GM21367 (cell line): ENCODE data around the gene TTC39B.
A peak's percentile ranks its signal among the peaks of the same experiment; 100 is the strongest.

Source experiments
- ATAC-seq: cut with Tn5 transposase; IDR thresholded peaks from one replicate; pipeline ENCODE4 v1.9.1; 2021; ENCODE audit not compliant: unreplicated experiment

TTC39B gene

GRCh38 chr9:15187589-15187988 is 119.4 kb downstream of the TTC39B start:
- ATAC-seq = no peak

DNA sequence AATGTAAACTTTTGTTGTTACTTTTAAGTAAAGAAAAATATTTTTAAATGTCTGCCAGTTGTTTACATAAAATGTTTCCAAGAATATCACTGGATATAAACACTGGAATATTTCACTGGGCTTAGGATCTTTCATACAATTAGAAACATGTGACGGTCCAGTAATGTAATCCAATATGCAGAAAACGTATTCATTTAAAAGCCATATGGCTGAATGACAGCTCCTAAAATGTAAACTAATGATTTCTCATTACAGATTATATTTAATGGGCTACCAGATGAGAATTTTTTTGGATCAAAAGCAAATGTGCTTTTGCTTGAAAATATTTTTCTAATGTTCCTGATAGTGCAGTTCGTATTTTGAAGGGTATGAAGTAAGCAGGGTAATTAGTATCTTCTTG is 124.3 kb downstream of the TTC39B start:
- ATAC-seq = no peak

- no peak for ATAC-seq
These were observed 124.9 kb downstream of the TTC39B start for GRCh38 chr9:15182101-15182551.

GRCh38 chr9:15180124-15180523 is 126.9 kb downstream of the TTC39B start:
- no peak for ATAC-seq

- ATAC-seq = no peak
These were observed 128.4 kb downstream of the TTC39B start for GRCh38 chr9:15178631-15179030.

DNA sequence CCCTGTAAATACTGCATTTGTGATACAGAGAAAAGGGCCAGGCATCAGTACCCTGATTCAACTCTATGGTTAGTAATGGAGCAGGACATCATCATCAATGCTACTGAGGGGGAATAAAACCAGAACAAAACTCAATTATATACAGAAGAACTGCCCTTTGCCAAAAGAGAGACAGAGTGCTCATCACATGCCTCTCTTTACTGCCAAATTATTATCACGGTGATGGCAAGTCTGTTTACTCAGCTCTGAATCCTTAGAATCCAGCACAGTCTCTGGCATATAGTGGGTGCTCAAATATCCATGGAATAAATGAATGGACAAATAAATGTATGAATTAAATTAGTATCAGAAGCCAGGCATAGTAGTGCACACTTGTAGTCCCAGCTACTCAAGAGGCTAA is 130.2 kb downstream of the TTC39B start:
- ATAC-seq = no peak

DNA sequence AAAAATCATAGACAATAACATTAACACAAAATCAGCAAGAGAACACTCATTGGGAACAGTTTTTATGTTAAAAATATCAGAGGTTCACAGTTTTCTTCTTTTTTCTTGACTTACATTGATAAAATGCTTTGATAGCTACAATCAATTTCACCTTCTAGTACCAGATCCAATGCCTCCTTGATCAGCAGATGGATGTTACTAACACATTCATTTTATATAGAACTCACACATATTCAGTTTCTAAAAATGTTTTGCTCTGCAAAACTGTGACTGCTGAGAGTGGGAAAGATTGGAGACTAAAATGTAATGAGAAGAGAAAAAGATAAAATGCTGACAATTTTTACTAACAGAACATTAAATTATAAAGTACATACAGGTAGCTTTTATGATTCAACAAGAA is 143.1 kb downstream of the TTC39B start:
- no peak for ATAC-seq

- no peak for ATAC-seq
These were observed 145.3 kb downstream of the TTC39B start for GRCh38 chr9:15161753-15162152.

DNA sequence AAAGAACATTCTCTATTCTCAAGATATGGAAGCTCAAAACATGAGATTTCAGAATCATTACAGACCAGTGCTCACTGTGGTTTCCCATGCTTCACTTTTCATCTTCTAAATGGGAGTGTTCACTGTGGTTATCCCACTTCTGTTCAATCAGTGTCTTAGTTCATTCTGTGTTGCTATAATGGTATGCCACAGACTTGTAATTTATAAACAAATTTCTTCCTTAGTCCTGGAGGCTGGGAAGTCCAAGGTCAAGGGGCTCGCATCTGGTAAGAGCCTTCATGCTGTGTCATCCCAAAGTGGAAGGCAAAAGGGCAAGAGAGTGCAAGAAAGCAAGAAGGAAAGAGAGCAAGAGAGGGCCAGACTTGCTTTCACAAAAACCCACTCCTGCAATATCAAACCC is 146.3 kb downstream of the TTC39B start:
- no peak for ATAC-seq

DNA sequence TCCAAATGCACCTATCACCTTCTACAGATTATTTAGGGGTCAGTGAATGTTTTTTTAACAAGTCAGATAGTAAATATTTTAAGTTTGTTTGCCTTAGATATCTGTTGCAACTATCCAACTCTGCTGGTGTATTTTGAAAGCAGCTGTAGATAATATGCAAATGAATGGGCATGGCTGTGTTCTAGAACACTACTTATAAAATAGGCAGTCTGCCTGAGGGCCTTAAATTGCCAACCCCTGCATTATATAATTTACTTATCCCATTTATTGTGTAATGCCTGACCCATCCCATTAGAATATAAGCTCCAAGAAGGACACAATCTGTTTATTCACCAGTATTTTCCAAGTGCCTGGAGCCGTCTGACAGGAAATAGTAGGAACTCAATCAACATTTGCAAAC is 149.0 kb downstream of the TTC39B start:
- ATAC-seq = no peak

- ATAC-seq = no peak
These were observed 149.6 kb downstream of the TTC39B start for GRCh38 chr9:15157381-15157780.

- ATAC-seq = no peak
These were observed 150.8 kb downstream of the TTC39B start for GRCh38 chr9:15156241-15156640.

DNA sequence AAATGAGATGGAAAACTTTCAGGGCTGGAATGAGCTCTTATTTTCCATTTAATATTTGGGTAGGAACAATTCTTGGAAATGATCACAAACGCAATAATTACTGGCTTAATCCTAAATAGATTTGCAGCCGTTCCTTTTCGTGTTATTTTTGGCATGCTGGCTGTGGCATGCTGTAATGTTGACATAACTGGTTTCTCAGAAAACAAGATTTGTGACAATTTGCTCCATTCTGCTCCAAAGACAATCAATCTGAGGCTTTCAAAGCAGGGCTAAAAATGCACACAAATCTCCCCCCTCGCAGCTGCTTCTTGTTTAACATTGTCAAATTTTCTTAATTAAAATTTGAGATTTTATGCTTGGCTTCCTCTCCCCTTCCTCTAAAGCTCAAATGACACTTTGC is 151.2 kb downstream of the TTC39B start:
- ATAC-seq = no peak

DNA sequence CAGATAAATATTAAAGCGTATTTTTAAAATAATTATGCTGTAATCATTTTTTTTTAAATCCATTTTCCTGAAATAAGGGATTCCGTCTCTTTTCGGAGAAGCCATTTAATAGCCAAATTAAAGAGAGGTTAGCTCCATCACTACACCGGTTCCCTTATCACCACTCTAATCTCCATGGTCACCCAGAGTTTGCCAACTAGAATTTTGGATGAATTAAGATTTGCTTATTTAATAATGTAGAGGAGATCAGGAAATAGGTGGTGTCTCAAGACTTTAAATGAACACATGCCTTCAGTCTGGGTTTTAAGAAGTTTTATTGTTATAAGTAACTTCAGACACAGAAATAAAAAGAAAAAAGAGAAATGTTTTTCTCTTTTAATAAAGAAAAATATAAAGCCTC is 151.7 kb downstream of the TTC39B start:
- no peak for ATAC-seq

GRCh38 chr9:15154677-15155076 is 152.3 kb downstream of the TTC39B start:
- ATAC-seq = no peak

DNA sequence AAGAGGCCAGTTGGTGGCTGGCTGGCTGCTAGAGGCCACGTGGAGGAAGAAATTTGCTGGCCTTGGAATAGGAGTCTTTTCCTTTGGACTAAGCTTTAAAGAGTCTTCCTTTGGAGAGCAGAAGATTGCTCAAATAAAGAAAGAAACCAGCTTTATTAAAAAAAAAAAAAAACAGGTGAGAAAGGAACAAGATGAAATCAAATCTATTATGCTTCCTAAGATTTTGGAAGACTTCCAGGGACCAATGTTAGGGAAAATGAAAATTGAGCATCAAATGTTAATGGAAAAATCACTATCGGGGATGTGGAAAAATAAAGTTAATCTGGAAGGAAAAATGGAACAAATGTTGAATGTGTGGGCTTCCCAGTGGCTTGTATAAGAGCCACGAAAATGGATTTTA is 153.1 kb downstream of the TTC39B start:
- ATAC-seq = no peak

DNA sequence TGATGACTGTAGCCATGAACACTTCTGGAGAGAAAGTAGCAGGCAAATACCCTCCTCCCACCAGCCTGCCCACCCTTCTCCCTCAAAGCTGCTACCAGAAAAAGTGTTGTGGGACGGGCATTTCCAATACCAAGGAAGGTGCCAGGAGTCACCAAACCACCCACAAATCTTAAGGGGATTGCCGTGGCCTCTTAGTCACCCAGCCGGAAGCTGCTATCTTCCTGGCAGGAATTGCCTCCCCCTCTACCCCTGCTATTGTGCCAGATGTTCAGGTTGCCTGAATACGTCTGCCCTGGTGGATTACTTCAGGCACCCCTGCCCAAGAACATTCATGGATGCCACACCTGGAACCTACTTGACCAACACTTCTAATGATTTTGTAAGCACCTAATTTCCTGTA is 156.1 kb downstream of the TTC39B start:
- ATAC-seq = no peak

DNA sequence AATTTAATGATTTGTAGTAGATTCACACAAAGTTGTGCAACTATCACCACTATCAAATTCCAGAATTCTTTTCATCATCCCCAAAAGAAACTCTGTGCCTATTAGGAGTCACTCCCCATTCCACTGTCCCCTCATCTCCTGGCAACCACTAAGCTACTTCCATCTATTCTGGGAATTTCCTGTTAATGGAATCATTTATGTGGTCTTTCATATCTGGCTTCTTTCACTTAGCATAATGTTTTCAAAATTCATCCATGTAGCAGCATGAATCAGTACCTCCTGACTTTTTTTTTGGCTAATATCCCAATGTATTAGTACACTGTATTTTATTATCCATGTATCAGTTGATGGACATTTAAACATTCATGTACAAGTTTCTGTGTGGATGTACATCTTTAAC is 157.6 kb downstream of the TTC39B start:
- no peak for ATAC-seq

GRCh38 chr9:15146268-15146700 is 160.7 kb downstream of the TTC39B start:
- ATAC-seq = no peak

GRCh38 chr9:15144622-15145061 is 162.4 kb downstream of the TTC39B start:
- no peak for ATAC-seq

DNA sequence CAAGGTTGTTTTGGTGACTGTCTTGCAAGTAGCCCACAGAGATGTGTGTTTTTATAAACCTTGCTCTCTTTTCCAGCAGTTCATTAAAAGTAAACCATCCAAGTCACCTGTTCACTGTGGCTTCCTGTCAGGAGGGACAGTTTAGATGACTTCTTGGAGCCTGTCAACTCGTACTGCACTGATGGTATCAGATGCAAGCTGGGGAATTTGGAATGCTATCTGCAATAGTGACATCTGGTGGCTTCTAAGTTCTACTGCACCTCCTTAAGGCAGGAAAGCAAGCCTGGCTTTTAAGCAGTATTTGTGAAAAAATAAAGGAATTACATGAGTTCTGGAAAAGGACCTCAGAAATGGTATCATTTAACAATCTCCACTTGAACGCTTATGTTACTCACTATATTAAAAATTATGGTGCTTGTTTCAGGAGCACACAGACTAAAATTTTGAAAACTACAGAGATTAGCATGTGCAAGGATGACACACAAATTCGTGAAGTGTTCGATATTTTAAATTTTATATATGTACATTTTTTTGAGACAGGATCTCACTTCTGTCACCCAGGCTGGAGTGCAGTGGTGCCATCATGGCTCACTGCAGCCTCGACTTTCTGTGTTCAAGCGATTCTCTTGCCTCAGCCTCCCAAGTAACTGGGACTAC is 164.0 kb downstream of the TTC39B start:
- peak; percentile 99 for ATAC-seq

DNA sequence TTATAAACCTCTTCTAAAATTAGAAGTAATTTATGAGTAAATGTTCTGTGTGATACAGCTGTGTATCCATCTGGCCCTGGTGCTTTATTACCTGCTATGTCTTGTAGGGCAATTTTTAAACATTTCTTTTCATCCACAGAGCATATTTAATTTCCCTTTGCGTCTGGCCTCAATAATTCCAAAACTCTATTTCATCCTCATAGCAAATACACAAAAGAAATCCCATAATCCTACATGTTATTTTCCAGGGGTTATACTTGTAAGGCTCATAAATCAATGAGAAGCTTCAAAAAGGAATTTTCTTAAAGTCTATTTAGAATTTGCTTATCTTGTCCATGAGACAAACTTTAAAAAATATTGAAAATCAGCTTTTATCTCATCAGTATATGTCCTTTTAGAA is 167.0 kb downstream of the TTC39B start:
- no peak for ATAC-seq

DNA sequence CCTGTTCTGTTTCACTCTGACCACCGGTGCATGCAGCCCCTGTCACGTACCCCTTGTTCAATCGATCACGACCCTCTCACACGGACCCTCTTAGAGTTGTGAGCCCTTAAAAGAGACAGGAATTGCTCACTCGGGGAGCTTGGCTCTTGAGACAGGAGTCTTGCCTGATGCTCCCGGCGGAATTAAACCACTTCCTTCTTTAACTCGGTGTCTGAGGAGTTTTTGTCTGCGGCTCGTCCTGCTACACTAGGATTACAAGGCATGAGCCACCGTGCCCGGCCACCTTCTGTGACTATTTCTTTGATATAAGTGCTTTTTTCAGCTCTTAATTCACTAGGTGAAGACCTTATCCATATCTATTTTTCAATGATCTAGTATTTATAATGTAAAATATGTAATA is 167.5 kb downstream of the TTC39B start:
- no peak for ATAC-seq
